Ovary (tissue), 3 donors: ENCODE results near the gene PHF21B.

Source experiments
- CTCF ChIP-seq, 3 donors: fragments of 450-650 bp in 2 of 3; fragments of 200-600 bp in 1 of 3; IDR thresholded peaks; one replicate each; pipeline versions ENCODE4 v1.5.1 to v1.8.0; 2016 to 2022; ENCODE audit warnings: antibody characterized with exemption in 3 of 3, mild to moderate bottlenecking in 1 of 3
- POLR2A ChIP-seq: fragments of 450-650 bp; IDR thresholded peaks from one replicate; pipeline ENCODE4 v1.6.1; 2017; ENCODE audit warnings: antibody characterized with exemption, mild to moderate bottlenecking, moderate library complexity
- donor health status: DM: no; HTN: no; CAD: no.

GRCh38 chr22:44838316-44839016, 171.3 kb downstream of the PHF21B start:
- no peak for TF ChIP-seq CTCF (IDR thresholded peaks at IDR 0.05)
- no peak for TF ChIP-seq POLR2A
